HL-60 (cell line): Measurements from ENCODE around the gene AGBL3.

ENCODE experiments used
- CTCF ChIP-seq: IDR thresholded peaks from one replicate; pipeline ENCODE4 v1.5.1; 2011; ENCODE audit warnings: low read length, control low read depth, inconsistent platforms; ENCODE audit not compliant: insufficient read depth
- GABPA ChIP-seq: IDR thresholded peaks from 2 replicates; pipeline ENCODE4 v1.6.1; 2012; ENCODE audit warnings: low read depth
- POLR2AphosphoS5 ChIP-seq: IDR thresholded peaks from 2 replicates; pipeline ENCODE4 v1.6.1; 2012; ENCODE audit warnings: low read depth
- REST ChIP-seq: IDR thresholded peaks from 2 replicates; pipeline ENCODE4 v1.6.1; 2012; ENCODE audit warnings: low read depth; ENCODE audit not compliant: insufficient replicate concordance
- SPI1 ChIP-seq: IDR thresholded peaks from 2 replicates; pipeline ENCODE4 v1.6.1; 2012; ENCODE audit warnings: low read depth, mild to moderate bottlenecking, borderline replicate concordance

GRCh38 chr7:135156290-135156689 lies 170.0 kb downstream of the AGBL3 start:
- TF ChIP-seq CTCF (no peak), REST (no peak), GABPA (no peak), POLR2AphosphoS5 (no peak), SPI1 (no peak)
